Cortex of kidney (tissue), 1 donor: ENCODE measurements around the gene NDUFS4.
"Not testable (repeated sequence)": the region's sequence is repeated elsewhere in the genome, so short reads cannot be mapped to it uniquely, and the experiment has no call there.

Source experiments
- DNase-seq: peaks from one replicate; lab custom pipeline; 2025; lab: John Stamatoyannopoulos, UW

Gene NDUFS4

DNA sequence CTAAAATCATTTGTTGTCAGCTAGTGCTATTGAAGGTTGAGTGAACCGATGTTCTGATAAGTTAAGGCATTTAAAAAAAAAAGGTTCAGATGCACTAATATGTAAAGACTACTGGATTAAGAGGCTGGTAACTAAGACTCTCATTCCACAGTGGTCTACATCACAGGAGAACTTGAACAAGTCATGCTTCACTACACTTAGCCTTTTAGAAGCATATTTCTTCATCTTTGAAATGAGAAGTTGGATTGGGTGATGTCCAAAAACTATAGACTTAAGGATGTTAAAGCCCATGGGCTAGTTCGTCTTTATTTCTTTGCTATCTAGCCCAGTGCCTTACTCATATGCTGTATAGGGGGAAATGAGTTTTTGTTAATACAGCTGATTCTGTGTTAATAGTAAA lies 107.2 kb downstream of the NDUFS4 start:
- DNase-seq = no peak

DNA sequence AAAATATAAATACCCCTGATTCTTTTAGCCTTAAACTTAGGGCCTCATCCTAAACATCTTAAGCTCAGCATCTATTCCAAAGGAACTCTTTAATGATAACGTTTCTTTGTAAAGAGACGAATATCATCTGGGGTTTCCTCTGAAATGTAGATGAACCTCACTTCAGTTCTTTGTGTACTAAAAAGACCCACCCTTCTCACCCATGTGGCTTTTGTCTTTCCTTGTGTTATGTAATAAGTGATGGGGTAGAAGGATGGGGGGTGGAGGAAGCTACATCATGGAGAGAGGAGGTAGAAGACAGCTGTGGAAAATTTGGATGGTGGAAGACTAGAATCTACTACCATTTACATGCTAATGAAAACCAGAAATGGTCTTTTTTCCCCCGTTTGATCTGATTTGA lies 111.0 kb downstream of the NDUFS4 start:
- no peak for DNase-seq

- DNase-seq = no peak
These were observed 113.7 kb downstream of the NDUFS4 start for GRCh38 chr5:53674121-53674520.

DNA sequence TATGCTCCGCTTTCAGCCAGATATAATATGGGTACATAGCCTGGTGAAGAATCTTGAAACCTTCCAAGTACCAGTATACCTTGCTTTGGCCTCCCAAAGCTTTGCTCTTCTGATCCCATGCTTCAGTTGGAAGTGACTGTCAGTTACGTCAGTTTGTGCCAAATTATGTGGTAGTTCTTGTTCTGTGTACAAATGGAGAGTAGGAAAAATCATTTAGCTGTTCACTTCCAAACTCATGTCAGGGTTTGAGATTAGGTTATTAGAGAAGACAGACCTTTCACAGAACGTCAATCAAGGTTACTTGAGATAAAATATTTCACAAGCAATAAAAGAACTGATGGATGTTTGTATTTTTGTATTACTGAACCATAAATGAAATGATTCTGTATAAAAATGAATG lies 117.2 kb downstream of the NDUFS4 start:
- DNase-seq = no peak

- DNase-seq = no peak
These were observed 118.7 kb downstream of the NDUFS4 start for GRCh38 chr5:53678981-53679660.

DNA sequence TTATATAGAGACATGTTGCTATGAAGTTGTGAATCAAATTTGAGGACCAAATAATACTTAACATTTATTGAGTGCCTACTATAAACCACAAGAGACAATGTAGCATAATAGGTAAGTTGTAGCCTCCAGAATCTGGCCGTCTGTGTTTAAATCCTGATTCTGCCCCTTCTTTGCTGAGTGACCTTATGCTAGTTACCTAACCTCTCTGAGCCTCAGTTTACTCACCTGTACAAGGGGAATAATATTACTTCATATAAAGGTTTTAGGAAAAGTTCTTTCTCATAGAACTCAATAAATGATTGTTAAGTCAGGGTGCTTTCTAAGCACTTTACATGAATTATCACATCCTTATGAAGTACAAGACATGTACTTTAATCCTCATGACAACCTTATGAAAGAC lies 120.6 kb downstream of the NDUFS4 start:
- DNase-seq = no peak

DNA sequence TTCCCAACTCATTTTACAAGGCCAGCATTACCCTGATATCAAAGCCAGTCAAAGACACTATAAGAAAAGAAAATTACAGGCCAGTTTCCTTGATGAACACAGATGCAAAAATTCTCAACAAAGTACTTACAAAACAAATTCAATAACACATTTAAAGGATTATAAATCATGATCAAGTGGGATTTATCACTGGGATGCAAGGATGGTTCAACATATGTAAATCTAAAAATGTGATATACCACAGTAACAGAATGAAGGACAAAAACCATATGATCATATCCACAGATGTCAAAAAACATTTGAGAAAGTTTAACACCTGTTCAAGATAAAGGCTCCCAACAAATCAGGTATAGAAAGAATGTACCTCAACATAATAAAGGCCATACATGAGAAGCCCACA lies 130.6 kb downstream of the NDUFS4 start:
- DNase-seq = no peak

DNA sequence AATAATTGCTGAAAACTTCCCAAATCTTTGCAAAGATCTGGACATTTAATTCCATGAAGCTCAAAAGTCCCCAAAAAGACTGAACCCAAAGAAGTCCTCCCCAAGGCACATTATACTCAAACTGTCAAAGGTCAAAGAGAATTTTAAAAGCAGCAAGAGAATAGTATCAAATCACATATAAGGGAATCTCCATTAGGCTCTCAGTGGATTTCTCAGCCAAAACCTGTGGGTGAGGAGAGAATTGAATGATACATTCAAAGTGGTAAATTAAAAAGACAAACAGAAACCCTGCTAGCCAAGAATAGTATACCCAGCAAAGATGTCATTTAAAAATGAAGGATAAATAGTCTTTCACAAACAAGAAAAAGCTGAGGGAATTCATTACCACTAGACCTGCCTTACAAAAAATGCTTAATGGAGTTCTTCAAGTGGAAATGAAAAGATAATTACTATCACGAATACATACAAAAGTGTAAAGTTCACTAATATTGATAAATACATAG lies 134.1 kb downstream of the NDUFS4 start:
- no peak for DNase-seq

GRCh38 chr5:53710405-53710804 lies 150.0 kb downstream of the NDUFS4 start:
- DNase-seq = not testable (repeated sequence)

DNA sequence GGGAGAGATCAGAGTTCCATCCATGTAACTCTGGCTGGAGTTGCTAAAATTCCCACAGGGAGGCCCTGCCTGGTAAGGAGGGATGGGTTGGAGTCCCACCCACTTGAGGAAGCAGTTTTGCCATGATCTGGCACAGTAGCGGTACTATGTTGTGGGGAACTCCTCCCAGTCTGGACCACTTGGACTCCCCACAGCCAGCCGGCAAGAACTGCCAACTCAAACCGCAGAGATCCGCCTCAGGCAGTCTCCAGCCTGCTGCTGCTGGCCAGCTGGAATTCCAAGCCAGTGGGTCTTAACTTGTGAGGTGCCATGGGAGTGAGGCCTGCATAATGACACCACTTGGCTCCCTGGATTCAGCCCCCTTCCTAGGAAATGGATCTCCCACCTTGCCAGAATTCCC lies 151.9 kb downstream of the NDUFS4 start:
- DNase-seq = no peak

DNA sequence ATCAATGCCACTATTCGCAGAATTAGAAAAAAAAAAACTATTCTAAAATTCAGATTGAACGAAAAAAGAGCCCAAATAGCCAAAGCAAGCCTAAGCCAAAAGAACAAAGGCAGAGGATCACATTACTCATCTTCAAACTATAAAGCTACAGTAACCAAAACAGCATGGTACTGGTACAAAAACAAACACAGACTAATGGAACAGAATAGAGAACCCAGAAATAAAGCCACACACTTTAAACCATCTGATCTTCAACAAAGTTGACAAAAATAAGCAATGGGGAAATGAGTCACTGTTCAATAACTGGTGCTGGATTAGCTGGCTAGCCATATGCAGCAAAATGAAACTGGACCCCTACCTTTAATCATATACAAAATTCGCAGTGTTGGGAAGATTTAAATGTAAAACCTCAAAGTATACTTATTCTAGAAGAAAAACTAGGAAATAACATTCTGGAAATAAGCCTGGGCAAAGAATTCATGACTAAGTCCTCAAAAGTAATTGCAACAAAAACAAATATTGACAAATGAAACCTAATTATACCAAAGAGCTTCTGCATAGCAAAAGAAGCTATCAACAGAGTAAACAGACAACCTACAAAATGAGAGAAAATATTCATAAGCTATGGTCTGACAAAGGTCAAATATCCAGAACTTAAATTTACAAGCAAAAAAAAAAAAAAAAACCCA lies 153.7 kb downstream of the NDUFS4 start:
- DNase-seq = no peak

DNA sequence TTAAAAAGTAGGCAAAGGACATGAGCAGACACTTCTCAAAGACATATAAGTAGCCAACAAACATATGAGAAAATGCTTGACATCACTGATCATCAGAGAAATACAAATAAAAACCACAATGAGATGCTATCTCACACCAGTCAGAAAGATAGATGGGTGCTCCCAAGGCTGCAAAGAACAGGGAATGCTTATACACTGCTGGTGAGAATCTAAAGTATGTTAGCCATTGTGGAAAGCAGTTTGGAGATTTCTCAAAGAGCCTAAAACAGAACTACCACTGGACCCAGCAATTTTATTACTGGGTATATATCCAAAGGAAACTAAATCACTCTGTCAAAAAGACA lies 154.2 kb downstream of the NDUFS4 start:
- DNase-seq = no peak

DNA sequence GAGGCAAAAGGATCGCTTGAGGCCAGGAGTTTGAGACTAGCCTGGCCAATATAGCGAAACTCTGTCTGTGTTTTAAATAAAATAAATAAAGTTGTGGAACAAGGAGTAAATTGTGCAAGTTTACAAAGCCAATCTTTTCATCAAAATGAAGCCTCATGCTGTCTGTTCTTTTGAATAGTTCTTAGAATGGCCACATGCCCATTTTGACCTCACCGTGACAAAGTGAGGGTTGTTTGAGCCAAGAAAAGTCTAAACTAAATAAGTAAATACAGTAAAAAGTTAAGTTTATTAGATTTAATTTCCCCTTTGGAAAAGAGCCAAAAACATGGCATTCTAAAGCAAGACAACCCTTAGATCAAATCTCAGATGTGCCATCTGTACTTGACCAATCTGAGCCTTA lies 165.7 kb downstream of the NDUFS4 start:
- no peak for DNase-seq

DNA sequence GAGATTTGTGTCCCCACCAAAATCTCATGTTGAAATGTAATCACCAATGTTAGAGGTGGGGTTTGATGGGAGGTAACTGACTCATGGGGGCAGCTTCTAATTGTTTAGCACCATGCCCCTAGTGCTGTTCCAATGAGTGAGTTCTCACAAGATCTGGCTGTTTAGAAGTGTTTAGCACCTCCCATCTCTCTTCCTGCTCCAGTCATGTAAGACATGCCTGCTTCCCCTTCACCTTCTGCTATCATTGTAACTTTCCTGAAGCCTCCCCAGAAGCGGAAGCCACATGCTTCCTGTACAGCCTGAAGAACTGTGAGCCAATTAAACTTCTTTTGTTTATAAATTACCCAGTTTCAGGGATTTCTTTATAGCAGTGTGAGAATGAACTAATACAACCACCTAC lies 170.5 kb downstream of the NDUFS4 start:
- no peak for DNase-seq
